GM12892 (cell line): ENCODE results near the gene EMC8.

ENCODE experiments used
- POLR2A ChIP-seq: IDR thresholded peaks from 2 replicates; pipeline ENCODE4 v1.6.1; 2011; ENCODE audit warnings: low read depth, low read length, control low read depth
- POLR2AphosphoS5 ChIP-seq: IDR thresholded peaks from 2 replicates; pipeline ENCODE4 v1.6.1; 2011; ENCODE audit warnings: low read depth, low read length, control low read depth
- TAF1 ChIP-seq: IDR thresholded peaks from 2 replicates; pipeline ENCODE4 v1.6.1; 2011; ENCODE audit warnings: low read depth, mild to moderate bottlenecking, control low read depth, low read length, borderline replicate concordance

DNA sequence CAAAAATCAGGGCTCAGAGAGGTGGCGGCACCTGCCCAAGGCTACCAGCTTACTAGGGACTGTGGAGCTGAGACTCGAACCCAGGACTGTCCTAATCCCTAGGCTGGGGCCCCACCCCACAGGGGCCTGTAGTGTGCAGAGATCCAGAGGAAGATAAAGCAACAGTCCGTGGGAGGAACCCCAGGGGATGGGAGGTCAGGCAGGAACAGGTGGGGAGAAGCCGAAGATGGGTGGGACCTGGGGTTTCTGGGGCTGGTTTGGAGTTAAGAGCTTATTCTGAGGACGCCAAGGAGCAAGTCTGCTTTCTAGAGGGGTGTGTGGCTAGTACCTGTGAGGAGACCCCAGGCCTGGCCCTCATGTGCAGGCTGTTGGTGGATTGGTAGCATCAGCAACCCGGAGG is 63.4 kb downstream of the EMC8 start:
- no peak for TF ChIP-seq POLR2A
- no peak for TF ChIP-seq TAF1
- no peak for TF ChIP-seq POLR2AphosphoS5
